Skeletal muscle cell (primary cell): Measurements from ENCODE around the gene IL16.

Experiments used
- DNase-seq: peaks from one replicate; pipeline ENCODE4 v3.0.0-alpha.2; 2010; ENCODE audit warnings: low read depth
- H3K4me3 ChIP-seq: 2 replicates; pipeline ENCODE4 v1.5.1; 2011; ENCODE audit warnings: low read depth, mild to moderate bottlenecking, control low read depth, low read length, moderate library complexity

IL16 gene

DNA sequence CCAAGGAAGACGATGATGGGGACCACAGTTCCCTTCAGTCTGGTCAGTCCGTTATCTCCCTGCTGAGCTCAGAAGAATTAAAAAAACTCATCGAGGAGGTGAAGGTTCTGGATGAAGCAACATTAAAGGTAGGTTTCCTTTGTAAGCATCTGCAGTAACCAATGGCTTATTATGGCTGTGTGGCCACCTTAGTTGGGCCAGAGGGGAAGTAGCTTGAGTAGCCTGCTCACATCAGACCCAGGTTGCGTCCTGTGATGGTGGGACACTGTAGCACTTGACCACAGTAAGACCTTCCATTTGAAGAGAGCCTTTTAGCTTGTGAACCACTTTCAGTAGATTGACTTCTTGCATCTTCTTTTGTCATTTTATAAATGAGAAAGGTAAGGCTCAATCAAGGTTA is 104.7 kb downstream of the IL16 start:
- no peak for DNase-seq
- H3K4me3 ChIP-seq, result no peak overlapping the region

DNA sequence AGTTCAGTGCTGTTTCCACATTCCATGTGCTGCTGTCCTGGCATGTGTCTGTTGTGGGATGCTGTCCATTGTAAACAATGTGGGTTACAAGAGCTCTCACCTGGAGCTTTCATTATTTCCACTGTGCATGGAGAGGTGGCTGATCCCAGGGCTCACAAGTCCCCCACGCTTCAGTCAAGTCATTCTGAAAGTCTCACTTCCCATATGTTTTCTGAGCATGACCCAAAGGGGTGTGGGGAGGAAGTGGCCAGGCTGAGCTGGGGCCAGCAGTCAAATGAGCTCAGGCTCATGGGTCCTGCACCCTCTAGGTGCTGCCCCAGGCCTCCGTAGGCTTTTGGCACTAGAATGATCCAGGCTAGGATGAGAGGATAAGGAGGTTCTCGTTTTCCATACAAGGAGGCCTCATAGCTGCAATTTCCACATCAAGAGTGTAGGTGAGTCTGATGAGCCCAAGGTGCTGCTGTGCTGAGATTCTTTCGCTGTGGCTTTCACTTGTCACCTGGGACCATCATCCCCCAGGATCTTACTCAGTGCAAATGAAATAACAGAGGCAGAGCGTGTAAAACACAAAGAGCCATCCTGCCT is 105.2 kb downstream of the IL16 start:
- no peak overlapping the region for H3K4me3 ChIP-seq
- no peak for DNase-seq

DNA sequence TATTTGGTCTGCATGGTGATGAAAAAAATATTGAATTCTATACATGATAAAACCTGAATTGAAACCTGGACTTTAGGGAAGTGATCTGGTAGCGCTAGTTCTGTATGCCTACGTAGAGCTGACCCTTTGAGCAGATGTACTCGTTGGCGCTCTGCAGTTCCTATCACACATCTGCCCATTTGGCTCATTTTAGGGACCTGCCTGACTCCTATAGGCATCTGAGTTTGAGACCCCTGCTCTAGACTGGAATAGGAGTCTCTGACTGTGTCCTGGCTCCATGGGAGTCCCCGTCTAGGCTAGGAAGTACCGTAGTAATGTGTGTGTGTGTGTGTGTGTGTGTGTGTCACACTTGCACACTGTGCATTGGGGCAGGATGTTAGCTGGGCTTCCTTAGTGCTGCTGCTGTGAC is 106.0 kb downstream of the IL16 start:
- H3K4me3 ChIP-seq, result no peak overlapping the region
- no peak for DNase-seq

DNA sequence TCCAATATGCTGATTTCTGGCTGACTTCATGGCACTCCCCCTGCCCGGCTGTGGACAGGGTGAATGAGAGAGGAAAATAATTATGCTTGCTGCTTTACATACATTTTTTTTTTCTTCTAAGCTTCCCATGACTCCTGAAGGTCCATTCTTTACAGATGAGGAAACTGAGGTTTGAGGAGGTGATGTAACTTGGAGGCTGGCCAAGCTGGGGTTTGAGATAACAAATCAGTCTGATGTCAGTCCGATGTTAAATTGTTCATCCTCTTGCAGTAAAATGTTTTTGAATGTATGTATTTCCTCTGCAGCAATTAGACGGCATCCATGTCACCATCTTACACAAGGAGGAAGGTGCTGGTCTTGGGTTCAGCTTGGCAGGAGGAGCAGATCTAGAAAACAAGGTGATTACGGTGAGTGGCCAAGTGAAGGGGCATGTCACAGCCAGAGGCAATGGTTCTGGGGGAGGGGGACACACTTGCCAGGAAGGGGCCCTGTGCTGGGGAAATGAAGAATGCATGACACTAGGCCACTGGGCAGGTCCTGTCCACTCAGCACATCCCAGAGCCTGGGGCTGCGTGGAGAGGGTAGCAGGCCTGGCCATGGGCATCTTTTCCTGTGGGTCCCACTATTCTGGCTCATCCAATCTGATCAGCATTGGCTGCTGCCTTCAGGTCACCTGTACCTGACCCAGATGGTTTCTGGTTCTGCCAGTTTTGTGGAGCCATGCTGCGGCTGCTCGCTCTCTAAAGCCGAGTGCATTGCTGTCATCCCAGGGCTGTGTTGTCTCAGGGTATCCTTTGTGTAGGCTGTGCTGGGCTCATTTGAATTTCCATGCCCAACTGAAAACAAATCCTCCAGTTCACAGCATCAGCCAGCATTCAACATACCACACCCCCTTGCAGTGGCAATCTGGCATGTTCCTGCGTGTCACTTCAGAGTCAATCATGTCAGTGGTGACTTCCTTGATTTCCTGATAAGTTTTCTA is 106.9 kb downstream of the IL16 start:
- DNase-seq, result no peak
- H3K4me3 ChIP-seq, result no peak overlapping the region

DNA sequence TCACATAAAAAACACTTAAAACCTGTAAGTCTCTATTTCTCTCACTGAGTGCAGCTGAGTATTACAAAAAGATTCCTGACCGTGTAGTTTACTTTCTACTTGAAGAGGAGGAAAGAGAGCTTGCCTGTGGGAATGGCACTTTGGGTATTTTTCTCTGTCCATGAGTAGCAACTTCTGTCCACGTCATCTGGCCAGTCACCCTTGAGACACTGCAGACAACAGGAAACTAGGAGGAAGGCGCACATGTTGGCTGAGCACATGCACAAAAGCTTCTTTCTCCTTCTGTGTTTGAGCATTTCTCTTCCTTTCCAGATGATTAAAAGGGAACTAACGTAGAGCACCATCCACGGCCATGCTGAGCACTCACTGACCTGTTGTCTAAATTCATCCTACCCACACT is 107.5 kb downstream of the IL16 start:
- no peak for DNase-seq
- H3K4me3 ChIP-seq, result no peak overlapping the region

DNA sequence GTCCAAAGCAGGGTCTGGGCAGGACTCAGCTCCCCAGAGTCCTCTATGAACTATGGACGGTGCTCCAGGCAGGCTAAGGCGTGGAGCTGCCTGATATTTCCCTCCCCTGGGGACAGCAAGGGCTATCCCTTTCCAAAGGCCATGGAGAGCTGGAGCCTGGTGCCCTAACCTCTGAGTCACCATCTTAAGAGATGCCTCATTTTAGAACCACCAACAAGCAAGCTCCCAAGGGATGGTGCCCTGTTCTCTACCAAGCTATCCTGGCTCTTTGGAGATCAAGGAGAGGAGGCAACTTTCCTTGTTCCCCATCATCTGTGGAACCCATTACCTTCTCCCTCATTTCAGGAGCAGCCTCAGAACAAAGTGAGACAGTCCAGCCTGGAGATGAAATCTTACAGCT is 111.6 kb downstream of the IL16 start:
- no peak overlapping the region for H3K4me3 ChIP-seq
- no peak for DNase-seq

DNA sequence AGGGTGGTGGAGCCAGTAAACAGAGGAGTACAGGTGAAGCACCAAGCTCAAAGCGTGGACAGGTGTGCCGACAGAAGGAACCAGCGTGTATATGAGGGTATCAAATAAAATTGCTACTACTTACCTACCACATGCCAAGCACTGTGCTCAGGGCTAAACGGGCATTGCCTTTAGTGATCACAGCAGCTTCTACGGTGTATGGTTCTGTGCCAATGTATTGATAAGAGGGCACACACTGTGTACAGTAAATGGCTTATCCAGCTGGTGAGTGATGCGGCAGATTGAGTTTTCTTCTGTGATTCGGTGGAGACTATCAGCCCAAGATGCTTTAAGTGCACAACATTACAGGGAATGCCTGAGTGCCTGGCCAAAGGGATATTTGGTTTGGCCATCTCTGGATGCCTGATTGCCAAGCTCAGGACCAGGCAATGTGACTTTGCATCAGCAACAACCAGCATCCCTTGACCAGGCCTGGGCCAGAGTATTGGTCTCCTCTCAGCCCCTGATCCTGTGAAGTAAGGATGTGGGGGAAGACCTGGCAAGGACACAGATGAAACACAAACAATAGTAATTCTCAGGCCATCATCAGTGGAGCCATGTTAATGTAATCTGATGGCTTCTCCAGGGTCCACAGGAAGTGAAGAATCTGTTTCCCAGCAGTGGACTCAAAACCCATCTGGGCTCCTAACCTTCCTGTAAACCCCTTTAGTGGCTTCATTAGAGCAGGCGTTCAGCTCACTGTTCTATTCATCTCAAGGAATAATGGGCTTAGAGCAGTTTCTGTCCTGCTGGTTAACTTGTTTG is 113.2 kb downstream of the IL16 start:
- no peak for DNase-seq

DNA sequence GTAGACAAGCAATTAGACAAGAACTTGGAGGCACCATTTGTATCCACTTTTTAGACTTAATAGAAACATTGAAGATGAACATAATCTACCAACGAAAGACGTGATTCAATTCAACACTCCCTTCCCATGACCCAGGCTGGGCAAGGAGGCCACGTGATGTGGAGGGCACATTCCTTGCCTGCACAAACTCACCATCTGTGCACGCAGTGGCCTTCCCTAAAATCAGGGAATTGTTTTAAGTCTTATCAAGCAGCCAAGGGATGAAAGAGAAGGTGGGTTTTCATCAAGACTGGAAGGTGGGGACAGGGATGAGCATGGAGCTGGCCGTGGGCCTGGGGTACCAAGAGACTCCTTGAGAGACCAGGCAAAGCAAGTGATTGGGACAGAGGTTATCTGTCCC is 113.8 kb downstream of the IL16 start:
- DNase-seq, result no peak
- no peak overlapping the region for H3K4me3 ChIP-seq

More for the DNA sequence above, 113.2 kb downstream of the IL16 start:
- no peak overlapping the region for H3K4me3 ChIP-seq

DNA sequence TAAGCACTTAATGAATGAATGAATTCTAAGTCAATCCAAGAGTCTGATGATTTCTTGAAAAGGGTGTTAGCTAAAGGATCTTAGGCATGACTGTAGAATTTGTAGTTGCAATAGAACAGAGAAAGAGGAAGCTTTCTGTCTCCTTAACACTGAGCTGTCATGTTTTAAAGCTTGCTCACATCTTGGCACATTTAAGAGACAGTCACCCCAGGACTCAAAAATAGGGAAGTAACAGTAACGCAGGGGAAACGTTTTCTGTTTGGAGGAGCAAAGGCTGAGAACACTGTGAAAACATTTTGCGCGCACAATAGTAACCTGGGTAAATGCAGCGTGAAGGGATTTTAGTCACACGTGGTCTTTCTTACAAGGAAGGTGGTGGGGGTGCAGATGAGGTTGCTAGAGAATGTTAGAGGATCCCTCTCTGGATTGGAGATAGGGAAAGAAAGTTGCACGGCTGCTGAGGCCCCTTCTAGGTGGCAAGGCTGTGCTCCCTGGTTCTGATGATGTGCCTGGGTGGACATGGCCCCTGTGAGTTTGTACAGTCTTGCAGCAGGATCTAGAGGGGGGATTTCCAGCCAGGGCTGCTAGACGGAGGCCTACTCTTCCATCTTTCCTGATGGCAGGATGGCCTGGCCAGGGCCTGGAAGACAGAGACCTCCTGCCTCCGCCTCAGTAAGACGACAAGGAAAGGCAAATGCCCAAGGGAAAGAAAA is 115.2 kb downstream of the IL16 start:
- DNase-seq, result no peak

DNA sequence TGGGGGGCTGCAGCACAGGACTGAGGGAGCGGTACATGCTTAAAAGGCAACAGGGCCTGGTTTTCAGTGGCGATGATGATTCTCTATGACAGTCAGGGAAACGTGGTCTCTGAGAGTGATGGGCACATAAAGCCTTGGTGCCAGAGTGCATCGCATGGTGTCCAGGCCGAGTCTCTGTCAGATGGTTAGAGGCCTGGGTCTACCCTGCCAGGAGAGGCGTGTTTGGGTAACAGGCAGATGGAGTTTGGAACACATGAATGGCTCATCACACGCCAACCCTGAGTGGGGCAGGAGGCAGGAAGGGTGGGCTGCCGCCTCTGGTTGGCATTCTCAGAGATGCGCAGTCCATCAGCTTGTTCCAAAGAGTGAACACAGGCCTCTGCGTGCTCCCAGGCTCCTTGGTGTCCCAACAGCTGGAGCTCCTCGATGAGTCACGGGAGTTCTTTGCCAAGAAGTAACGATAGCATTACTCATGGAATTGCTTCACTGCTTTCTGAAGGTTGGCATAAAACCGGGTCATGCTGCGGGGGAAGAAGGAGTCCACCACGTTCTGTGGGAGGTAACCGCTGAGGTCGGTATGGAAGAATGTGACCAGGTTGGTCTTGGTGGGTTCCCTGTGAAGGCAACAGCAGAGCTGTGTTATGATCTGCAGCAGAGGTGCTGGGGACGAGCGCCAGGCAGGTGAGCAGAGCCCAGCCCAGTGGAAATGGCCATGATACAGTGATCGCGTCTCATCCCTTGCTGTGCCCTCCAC is 116.3 kb downstream of the IL16 start:
- H3K4me3 ChIP-seq, result no peak overlapping the region
- peak; percentile 96 for DNase-seq

More for the DNA sequence above, 115.2 kb downstream of the IL16 start:
- no peak overlapping the region for H3K4me3 ChIP-seq

DNA sequence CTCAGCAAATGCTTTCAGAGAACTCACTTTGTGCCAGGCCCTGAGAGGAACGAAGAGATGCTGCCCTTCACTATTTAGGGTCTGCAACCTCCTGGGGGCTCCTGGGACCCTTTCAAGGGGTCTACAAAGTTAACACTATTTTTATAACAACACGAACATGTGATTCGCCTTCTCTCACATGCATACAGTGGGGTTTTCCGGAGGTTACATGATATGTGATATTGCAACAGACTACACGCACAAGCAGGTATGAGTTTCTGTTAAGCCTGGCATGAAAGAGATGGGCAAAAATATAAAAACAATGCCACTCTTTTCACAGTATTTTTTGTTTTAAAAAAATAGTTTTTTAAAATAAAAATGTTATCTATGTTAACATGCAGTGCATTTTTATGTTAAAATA is 117.0 kb downstream of the IL16 start:
- DNase-seq, result no peak
- H3K4me3 ChIP-seq, result no peak overlapping the region

DNA sequence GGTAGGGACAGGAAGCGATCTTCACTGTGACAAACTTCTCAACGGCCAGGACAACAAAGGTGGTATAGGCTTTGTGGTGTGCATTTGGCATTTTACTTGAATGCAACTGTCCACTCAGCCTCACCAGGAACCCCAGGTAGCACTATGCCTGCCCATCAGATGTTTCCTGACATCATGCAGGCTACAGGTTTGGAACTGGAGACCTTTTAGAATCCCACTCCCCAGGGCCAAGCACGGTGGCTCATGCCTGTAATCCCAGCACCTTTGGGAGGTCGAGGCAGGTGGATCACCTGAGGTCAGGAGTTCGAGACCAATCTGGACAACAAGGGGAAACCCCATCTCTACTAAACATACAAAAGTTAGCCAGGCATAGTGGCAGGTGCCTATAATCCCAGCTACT is 117.7 kb downstream of the IL16 start:
- H3K4me3 ChIP-seq, result no peak overlapping the region
- DNase-seq, result no peak

DNA sequence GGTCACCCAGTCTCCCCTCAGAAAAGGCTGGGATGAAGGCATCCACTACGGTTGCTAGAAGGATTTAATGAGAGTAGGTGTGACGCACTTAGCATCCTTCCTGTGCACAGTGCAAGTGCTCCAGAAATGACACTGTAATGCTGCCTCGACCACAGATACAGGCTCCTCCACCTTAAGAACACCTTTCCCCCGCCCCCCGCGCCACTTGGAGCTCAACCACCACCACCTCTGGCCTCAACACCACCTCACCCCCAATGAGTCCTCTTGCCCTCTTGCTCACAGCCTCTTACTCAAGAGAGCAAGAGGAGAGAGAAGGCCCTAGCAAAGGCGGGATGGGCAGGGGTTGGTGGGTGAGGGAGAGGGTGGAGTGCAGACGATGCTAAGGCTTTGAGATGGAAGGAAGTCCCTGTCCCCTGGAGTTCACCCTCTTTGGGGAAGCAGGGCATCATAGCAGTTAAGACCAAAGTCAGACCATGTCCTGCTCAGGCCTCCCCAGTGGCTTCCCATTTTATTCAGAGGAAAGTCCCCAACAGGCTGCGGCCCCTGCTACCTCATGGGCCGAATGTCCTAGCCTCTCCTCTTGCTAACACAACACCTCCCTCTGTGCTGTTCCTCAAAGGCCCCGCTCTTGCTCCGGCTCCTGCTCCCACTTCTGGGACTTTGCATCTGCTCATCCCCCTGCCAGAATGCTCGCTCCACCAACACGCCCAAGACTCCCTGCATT is 118.9 kb downstream of the IL16 start:
- no peak for DNase-seq
- no peak overlapping the region for H3K4me3 ChIP-seq

DNA sequence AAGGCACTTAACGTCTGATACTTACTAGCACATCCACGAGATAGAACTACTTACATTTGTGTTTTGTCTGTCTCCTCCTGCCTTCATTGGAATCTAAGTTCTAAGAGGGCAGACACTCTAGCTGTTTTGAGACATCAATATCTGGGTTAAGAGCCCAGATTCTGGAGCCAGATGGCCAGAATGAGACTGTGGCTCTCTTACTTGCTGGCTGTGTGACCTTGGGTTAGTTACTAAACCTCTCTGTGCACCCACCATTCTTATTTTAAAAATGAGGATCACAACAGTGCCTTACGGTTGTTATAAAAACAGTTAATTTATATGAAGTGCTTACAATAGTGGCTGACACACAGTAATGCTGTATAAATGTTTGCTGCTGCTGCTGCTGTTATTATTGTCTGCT is 119.6 kb downstream of the IL16 start:
- H3K4me3 ChIP-seq, result no peak overlapping the region
- DNase-seq, result no peak

DNA sequence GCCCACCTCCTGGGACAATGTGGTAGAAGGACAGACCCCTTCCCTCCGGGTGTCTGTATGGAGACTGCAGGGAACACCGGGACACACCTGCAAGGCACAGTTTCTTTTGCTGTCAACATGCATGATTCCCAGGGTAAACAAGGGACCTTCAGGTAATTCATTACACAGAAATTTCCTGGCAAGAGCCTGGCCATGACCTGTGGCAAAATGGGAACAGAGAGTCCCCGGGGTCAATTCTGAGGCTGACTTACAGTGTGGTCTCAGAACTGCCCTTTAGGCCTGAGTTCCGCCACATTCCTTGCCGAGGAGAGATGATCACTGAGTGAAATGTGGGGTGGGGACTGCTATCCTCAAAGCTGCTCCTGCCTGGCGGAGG is 121.0 kb downstream of the IL16 start:
- no peak overlapping the region for H3K4me3 ChIP-seq

DNA sequence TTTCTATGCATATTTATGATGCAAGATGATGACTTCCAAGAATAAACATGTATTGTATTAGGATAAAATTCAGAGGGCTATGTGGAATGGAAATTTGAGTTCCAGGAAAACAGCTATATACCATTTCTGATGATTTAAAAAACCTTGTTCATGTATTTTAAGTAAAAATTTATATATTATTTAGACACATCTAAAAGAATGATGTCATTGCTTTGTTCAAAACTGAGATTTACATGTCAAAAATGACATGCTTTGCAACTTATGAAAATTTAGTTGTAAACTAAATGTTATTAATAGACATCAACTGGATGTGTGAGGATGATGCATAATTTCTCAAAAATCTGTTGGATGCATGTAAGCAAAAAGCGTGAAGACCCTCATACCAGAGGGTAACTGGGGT is 125.0 kb downstream of the IL16 start:
- no peak for DNase-seq
- no peak overlapping the region for H3K4me3 ChIP-seq

More for the DNA sequence above, 121.0 kb downstream of the IL16 start:
- DNase-seq, result no peak

DNA sequence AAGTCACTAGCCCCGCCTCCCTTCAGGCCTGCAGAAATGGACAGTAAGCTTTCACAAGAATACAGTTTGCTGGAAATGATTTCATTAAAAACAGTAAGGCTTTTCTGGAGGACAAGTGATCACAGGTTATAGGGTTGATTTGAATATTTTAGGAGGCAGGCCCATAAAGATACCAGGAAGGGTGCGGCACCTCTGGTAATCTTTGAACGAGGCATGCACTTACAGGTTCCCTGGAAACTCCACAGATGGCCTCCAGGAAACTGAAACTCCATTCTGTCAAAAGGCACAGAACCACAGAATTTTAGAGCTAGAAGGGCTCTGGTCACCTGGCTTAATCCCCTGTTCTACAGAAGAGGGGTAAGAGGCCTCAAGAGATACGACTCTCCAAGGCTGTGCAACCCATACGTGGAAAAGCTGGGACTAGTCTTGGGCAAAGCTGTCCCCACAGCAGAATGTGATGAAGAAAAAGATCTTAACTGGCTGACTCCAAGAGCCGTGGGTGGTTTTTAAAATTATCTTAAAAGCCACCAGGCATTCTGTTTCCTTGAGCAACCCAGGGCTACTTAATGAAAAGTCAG is 126.1 kb downstream of the IL16 start:
- H3K4me3 ChIP-seq, result peak overlapping the region; percentile 72
- no peak for DNase-seq

DNA sequence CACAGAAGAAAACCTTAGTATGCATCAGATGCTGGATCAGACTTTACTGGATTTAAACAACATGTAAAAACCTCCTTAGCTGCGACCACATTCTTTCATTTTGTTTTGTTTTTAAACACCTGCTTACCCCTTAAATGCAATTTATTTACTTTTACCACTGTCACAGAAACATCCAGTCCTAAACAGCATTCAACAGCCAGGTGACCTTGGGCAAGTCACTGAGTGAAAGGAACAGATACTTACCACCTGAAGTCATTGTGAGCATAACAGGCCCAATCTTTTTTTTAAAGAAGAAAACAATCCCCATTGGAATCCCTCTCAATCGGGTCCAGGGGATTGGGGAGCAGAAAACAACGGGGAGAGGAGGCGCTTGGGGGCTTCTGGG is 126.9 kb downstream of the IL16 start:
- peak overlapping the region; percentile 72 for H3K4me3 ChIP-seq
- no peak for DNase-seq
